M059J (cell line): ENCODE data around the gene STON2. TPM values are rescaled to one million over a fixed set of nuclear protein-coding genes. Genes with fewer than 3 reads are reported as not detected.
"Not testable (repeated sequence)": the region's sequence is repeated elsewhere in the genome, so short reads cannot be mapped to it uniquely, and the experiment has no call there.

Experiments used
- DNase-seq: peaks from one replicate; pipeline ENCODE4 v3.0.0-alpha.2; 2012; ENCODE audit warnings: low read depth
- total RNA-seq: library from RNA; depleted of rRNA; stranded (reverse); fragments of >200 nt; shearing (Covaris generic); gene quantifications from 2 replicates; pipeline ENCODE4 v1.2.3, GENCODE V29; 2014

The STON2 gene
- total RNA-seq, 1 experiment from 2014 or later = 1.3 TPM

DNA sequence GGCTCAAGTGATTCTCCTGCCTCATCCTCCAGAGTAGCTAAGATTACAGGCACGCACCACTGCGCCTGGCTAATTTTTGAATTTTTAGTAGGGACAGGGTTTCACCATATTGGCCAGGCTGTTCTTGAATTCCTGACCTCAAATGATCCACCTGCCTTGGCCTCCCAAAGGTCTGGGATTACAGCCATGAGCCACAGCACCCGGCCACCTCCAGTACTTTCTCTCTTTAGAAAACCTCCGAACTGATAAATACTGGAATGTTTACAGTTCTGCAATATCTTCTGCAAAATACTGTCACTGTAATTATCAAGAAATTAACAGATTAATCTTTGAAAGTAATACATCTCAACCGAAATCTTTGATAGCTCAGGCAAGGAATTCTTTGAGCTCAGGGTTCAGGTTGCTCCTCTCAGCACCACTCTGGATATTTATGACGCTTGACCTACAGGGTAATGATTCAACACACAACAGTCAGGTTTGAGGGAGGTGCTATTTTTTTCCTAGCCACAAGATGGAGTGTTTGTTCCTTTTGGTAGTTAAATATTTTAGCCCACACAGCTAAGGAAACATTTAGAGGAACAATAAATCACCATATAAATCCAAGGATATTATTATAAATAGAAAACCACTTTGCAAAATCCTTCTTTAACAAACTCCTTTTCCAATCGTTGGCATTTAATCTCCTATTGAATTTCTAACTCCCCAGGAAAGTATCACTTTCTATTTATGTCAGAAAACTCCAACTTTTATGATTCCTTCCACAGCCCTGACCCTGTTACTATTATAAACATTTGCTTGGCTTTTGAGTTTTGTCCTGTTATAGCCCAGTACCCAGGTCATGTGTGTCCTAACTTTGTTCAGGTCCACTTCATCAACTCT is 130.8 kb downstream of the STON2 start:
- DNase-seq = peak; percentile 62

DNA sequence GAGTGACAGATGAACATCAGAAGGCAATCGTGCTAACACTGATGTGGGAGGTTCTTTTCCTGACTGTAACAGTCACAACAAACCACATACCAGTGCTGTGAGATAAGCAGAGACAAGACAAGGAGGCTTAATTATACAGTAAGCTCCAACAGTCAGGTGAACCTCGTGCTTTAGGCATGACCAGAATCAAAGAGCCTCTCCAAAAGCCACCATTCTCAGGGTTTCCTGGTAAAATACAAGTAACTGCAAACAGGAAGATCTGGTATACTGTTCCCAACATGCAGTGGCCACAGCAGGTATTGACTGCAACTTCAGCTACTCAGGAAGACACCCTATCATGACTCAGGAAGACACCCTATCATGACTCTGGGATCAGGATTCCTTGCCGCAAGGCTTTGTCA is 132.1 kb downstream of the STON2 start:
- DNase-seq = peak; percentile 20

DNA sequence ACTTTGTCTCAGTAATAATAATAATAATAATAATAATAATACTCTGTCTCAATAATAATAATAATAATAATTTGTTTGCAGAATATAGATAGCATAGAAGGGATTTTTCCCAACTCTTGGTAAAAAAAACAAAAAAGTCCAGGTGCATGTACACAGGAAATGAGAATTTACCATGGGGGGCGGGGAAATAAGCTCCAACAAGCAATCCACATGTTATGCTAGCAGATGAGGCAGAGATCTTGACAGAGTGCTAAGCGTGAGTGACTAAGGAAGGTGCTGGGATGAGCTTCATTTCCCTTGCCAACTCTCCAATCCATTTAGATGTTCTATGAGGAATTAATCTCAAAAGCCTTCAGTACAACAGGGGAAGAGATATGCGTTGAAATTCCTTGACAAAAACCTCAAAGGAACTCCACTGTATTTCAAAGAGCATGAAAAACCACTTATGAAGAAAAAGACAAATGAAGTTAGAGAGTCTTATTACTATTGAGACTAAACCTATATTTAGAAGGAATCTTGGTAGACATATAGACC is 134.4 kb downstream of the STON2 start:
- no peak for DNase-seq

DNA sequence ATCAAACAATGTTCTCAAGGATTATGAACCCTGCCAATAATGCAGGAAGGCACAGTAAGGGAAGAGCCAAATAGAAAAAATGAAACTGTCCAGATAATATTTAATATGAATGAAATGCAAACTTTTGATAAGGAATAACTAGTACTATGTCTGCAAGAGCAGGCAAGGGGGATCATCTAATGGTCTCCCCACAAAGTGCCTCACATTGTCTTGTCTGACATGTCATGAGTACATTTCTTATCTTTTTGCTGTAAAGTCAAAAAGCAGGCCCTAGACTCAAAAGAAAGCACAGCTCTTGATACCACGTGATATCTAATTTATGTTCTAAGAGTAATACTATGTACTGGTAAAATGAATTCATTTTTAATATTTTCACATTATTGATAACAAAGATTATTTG is 135.5 kb downstream of the STON2 start:
- no peak for DNase-seq

DNA sequence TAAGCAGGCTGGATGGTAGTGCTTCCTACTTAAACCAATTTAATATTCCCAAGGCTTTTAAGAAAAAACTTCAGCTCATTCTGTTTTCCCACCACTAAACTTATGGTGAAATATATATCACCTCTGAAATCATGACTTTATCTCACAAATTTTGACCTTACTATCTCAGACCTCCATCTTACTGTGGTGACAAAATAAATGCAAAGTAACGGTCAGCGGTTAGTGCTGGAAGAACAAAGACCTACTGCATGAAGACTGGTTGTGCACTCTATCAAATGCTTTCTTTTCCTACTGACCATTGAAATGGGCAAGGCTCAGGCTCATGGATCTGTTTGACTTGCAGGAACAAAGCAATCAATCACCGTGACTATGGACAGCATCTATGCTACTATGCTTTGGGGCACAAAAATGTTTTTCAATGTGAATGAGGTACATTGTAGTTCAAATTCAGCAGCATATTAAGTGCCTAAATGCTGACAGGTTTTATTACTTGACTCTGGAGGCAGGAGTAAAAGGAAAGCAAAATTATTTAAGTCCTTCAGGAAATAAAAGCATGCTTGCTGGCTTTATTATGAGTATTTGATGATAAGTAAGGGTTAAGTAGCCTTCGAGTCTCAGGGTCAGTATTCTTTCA is 136.2 kb downstream of the STON2 start:
- no peak for DNase-seq

DNA sequence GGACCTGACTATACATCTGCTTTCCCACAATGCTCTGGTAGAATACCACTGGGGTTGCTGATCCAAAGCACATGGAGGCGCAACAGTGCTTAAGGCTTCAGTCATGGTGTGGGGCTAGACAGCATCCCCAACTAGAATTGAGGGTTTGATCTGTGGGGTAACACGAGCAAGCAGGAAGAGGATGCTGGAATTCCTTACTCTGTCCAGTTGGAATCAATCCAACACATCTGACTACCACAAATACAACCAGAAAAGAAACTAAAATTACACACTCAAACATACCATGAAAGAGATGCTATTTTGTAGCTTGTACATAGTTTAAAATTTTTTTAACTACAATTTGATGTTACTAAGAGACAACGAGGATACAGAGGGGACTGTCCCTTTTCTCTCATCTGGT is 138.9 kb downstream of the STON2 start:
- DNase-seq = no peak

DNA sequence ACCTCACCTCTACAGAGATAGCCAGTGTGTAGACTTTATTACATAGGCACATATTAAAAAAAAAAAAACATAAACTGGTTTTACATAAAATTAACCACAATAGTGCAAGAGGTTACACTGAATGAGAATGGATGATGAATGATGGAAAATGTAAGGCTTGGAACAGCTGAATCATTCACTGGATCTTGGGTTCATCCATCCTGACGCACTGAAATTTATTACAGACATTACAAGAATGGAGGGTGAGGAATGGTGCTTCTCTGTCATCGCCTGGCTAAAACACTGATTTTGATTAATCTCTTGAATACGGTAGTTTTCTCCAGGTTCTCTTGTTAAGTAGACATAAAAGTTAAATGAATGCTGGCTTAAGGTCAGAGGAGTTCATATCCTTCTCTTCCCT is 139.4 kb downstream of the STON2 start:
- no peak for DNase-seq

DNA sequence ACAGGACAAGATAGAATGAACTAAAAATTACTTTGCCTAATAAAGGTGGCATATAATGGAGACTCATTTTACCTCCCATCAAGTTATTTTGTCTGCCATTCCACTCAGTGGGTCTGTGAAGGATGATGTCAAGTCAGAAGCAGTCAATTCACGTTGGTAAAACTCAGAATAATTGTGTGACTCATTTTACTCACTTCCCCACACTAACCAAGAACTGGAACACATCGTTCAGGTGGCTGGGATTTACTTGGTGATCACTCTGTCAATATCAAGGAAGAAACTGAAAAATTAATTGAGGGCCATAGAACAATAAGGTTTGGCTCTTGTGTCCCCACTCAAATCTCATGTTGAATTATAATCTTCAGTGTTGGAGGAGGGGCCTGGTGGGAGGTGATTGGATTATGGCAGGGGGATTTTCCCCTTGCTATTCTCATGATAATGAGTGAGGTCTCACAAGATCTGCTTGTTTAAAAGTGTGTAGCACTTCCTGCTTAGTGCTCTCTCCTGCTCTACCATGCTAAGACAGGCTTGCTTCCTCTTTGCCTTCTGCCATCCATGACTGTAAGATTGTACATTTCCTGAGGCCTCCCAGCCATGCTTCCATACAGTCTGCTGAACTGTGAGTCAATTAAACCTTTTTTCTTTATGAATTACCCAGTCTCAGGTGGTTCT is 143.7 kb downstream of the STON2 start:
- no peak for DNase-seq

DNA sequence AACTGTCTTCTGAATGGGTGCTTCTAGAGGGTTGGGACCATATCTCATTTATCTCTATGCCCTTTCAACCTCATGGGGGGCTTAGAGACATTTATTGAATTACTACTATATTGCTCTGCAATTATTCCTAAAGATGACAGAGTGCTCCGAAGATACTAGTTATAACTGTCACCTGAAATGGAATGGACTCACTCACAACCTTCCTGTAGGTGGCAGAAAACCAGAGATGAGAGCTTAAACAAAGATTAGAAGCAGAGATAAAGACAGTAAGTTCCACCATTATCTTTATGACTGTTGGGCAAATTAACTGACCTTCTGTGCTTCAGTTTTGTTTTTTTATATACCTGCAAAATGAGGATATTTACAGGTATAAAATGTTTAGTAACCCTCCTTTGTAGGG is 147.8 kb downstream of the STON2 start:
- no peak for DNase-seq

DNA sequence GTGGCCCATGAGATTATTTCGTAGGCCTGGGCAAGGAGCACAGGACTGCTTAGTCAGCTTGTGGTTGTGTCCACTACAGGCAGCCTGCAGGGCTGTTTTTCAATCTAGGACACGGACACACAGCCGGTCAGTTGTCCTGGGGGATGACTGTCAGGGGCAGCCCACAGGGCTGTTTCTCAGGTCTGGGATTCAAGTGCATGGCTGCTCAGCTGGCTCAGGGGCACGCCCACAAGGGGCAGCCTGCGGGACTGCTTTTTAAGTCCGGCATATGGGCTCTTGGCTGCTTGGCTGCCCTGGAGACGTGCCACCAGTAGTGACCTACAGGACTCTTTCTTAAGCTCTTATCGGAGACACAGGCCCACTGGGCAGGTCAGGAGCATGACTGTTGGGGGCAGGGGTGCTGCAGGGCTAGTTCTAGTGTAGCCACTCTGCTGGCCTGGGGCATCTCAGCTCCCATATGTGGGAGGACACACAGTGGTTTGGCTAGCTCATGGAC is 152.8 kb downstream of the STON2 start:
- peak; percentile 92 for DNase-seq

DNA sequence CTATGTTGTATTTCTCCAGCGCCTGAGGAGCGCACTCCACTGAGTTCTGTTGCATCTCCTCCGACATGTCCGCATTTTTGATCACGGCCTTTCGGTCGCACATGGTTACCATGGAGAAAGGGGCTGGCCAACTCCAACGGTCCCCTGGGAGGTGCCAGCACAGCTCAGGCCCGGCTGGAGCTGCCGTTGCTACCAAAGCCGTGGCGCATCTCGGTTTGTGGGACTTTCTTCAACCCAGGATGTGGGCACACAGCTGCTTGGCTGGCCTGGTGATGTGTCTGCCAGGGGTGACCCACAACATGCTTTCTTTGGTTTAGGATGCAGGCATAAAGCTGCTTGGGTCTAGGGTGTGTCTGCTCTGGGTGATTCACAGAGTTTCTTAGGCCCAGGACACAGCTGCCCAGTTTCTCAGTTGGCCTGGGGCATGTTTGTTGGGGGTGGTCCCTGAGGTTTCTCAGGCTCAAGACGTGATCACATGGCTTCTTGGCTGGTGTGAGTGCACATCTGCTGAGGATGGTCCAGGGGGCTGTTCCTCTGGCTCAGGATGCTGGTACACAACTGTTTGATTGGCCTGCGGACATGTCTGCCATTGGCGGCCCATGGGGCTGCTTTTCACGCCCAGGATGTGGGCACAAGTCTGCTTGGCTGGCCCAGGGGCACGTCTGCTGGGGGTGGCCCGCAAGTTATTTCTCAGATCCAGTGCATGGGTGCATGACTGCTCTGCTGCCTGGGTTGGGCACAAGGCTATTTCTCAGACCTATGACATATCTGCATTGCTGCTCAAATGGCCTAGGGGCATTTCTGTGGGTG is 153.5 kb downstream of the STON2 start:
- DNase-seq = peak; percentile 82

DNA sequence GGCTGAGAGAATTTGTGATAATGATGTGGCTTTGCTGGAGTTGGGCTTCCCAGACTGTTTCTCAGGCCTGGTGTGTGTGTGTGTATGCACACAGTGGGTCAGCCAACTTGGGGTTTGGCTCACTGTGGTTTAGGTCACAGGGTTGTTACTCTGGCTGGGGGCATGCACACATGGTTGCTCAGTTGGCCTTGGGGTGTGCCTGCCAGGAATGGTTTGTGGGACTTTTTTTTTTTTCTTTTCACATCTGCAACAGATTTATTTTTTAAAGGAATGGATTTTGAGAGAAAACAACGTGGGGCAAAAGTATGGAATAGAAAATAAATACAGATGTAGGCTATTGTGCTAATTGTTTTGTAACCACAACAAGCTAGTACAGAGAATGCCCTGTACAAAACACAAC is 154.4 kb downstream of the STON2 start:
- no peak for DNase-seq

DNA sequence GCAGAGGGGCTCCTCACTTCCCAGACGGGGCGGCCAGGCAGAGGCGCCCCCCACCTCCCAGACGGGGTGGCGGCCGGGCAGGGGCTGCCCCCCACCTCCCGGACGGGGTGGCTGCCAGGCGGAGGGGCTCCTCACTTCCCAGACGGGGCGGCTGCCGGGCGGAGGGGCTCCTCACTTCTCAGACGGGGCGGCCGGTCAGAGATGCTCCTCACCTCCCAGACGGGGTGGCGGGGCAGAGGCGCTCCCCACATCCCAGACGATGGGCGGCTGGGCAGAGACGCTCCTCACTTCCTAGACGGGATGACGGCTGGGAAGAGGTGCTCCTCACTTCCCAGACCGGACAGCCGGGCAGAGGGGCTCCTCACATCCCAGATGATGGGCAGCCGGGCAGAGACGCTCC is 155.7 kb downstream of the STON2 start:
- DNase-seq = not testable (repeated sequence)

DNA sequence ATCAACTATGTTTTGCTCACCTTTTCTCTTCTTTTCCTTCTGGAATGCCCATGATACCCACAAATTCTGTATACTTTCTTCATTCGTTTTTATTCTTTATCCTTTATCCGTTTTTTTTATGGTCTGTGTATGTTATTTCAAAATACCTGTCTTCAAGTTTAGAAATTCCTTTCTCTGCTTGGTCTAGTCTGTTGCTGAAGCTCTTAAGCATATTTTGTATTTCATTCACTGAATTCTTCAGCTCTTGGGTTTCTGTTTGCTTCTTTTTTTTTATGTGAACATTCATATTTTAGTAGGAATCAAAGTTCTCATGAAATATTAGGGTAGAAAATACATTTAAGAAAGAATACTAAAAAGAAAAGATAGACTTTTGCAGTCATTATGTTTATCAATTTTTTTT is 156.6 kb downstream of the STON2 start:
- DNase-seq = no peak

DNA sequence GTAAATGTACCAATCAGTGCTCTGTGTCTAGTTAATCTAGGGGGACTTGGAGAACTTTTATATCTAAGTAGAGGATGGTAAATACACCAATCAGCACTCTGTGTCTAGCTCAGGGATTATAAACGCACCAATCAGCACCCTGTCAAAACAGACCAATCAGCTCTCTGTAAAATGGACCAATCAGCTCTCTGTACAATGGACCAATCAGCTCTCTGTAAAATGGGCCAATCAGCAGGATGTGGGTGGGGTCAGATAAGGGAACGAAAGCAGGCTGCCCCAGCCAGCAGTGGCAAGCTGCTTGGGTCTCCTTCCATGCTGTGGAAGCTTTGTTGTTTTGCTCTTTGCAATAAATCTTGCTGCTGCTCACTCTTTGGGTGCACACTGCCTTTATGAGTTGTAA is 163.3 kb downstream of the STON2 start:
- not testable (repeated sequence) for DNase-seq

DNA sequence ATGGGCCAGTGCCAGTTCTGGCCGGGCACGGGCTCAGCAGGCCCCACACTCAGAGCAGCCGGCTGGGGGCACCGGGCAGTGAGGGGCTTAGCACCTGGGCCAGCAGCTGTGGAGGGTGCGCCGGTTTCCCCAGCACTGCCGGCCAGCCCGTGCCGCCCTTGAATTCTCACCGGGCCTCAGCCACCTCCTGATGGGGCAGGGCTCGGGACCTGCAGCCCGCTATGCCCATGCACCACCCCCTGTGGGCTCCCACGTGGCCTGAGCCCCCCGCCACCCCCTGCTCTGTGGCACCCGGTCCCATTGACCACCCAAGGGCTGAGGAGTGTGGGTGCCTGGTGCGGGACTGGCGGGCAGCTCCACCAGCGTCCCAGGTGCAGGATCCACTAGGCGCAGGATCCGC is 164.0 kb downstream of the STON2 start:
- no peak for DNase-seq

DNA sequence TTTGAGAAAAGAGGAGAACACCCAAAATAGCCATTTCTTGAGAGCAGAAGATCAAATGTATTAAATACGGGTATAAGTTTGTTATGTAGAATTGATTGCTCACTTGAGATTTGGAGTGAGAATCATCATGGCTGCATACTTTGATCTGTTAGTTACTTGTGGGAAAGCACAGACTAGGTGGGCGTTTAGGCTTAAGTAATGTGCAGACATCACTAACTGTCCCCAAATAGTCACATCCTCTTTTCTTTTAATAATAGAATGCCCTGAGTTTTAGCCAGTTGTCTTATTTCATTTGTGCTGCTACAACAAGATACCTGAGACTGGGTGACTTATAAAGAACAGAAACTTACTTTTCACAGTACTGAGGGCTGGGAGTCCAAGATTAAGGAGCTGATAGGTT is 165.0 kb downstream of the STON2 start:
- DNase-seq = no peak

DNA sequence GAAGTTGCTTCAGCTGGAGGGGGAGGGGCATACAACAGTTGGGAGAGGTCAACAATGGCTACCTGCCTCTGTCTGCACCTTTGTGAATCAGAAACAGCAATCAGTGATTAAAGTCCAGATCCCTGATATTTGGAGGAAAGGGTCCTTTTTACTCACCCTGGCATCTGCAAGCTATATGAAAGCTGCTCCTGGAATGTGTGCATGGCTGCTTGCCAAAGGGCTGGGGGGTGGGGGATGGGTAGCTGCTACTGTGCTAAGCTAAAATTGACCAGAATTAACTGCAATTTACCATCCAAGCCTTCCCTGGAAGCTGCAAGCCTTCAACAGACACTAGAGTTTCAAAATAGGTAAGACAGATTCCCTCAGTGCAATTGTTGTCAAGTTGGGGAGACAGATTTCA is 165.8 kb downstream of the STON2 start:
- DNase-seq = no peak

DNA sequence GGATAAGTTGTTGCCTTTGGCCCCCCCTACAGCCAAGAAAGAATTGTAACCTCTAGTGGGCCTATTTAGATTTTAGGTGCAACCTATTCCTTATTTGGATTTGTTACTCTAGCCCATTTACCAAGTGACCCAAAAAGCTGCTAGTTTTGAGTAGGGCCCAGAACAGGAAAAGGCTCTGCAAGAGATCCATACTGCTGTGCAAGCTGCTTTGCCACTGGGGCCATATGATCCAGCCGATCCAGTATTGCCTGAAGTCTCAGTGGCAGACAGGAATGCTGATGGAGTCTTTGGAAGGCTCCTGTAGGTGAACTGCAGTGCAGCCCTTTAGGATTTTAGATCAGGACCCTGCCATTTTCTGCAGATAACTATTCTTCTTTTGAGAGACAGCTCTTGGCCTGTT is 166.5 kb downstream of the STON2 start:
- DNase-seq = no peak

DNA sequence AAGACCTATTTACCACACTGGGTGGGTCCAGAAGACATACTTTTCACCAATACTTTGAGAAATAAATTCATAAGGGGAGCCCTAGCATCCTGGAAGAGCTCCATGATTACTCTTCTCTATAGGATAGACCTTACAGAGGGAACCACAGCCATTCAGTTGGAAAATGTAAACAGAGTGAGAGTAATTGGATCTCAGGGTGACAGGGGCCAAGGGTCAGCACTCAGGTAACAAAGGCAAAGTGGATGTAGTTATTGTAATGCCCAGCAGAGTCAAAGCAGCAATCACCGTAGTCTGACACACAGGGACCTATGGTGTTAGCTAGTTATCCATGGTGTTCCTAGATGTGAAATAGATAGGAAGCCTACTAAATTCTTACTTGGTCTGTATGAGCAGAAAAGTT is 168.6 kb downstream of the STON2 start:
- DNase-seq = no peak

DNA sequence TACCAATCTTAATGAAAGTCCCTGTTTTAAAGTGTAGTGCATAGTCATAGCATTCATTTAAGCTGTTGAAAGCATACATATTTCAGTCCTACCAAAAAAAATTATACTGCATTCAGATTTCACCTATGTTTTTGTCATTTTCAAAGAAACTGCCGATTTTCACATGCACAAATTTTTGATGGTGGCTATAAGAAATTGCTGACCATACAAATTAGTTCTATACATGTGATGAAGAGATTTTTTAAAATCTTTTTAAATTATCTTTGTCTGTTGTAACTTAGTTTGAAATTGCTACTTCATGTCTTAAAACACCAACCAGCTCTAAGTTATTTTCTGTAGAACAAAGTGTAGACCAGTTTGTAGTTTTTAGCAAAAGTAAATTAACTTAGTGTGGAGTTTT is 175.9 kb downstream of the STON2 start:
- no peak for DNase-seq

DNA sequence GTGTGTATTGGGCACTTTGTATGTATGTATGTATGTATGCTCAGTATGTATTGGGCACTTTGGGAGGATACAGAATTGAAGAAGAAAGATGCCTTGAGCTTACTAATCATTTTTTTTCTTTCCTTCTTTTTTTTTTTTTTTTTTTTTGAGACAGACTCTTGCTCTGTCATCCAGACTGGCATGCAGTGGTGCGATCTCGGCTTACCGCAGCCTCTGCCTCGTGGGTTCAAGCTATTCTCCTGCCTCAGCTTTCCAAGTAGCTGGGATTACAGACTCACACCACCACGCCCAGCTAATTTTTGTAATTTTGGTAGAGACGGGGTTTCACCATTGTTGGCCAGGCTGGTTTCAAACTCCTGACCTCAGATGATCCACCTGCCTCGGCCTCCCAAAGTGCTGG is 176.3 kb downstream of the STON2 start:
- not testable (repeated sequence) for DNase-seq
